Breast epithelium (tissue), 4 donors: ENCODE measurements around the gene VIT. TPM values are rescaled to one million over a fixed set of nuclear protein-coding genes. Genes with fewer than 3 reads are reported as not detected.

ENCODE experiments used
- DNase-seq, 2 donors: peaks; one replicate each; pipeline ENCODE4 v3.0.0-alpha.2; 2019; ENCODE audit warnings: low spot score in 2 of 2
- H3K27ac ChIP-seq, 2 donors: fragments of 200-600 bp; sonication (generic) in 1 of 2; one replicate each; pipeline ENCODE4 v1.5.1; 2016 to 2019; ENCODE audit warnings: mild to moderate bottlenecking in 1 of 2
- H3K27me3 ChIP-seq, 2 donors: fragments of 200-600 bp; sonication (generic) in 1 of 2; one replicate each; pipeline versions ENCODE4 v1.5.1 to v1.6.0; 2017 to 2019; ENCODE audit warnings: control low read depth in 1 of 2, mild to moderate bottlenecking in 1 of 2
- H3K36me3 ChIP-seq: fragments of 200-600 bp; one replicate; pipeline ENCODE4 v1.5.1; 2019
- H3K4me1 ChIP-seq, 2 donors: fragments of 200-600 bp; sonication (generic); one replicate each; pipeline ENCODE4 v1.5.1; 2016 to 2019; ENCODE audit warnings: control low read depth in 1 of 2
- H3K4me3 ChIP-seq, 3 donors: fragments of 200-600 bp; sonication (generic); 1 replicate in 2 of 3; 2 replicates in 1 of 3; pipeline ENCODE4 v1.5.1; 2016 to 2019; ENCODE audit warnings: mild to moderate bottlenecking in 3 of 3, moderate library complexity in 2 of 3
- H3K9me3 ChIP-seq, 2 donors: fragments of 200-600 bp; sonication (generic) in 1 of 2; one replicate each; pipeline ENCODE4 v1.5.1; 2016 to 2019; ENCODE audit warnings: control low read depth in 1 of 2
- POLR2A ChIP-seq: fragments of 450-650 bp; IDR thresholded peaks from one replicate; pipeline ENCODE4 v1.6.1; 2016; ENCODE audit warnings: antibody characterized with exemption, mild to moderate bottlenecking, moderate library complexity
- POLR2AphosphoS5 ChIP-seq, 3 donors: sonication (generic); formaldehyde crosslinking; IDR thresholded peaks; one replicate each; pipeline ENCODE4 v1.6.1; 2017; ENCODE audit warnings: antibody characterized with exemption in 3 of 3
- intact Hi-C: fragments of 100-400 bp; cut with DNase I; formaldehyde crosslinking; loops from one replicate; pipeline ENCODE4 v1.15.1; 2023; ENCODE audit warnings: low total_unique reads
- total RNA-seq, 3 donors: library from RNA; depleted of rRNA; stranded (reverse); fragments of >200 nt; gene quantifications; one replicate each; pipeline ENCODE4 v1.1.0, GENCODE V29; 2016
- TF ChIP-seq, protein P1 (sequence below), 3 donors: fragments of 450-650 bp; IDR thresholded peaks; one replicate each; pipeline ENCODE4 v1.5.1; 2016 to 2017; ENCODE audit warnings: antibody characterized with exemption in 3 of 3, mild to moderate bottlenecking in 3 of 3, moderate library complexity in 3 of 3

VIT gene
- total RNA-seq, 3 donors from 2014 or later = 7.9 to 136 (median 9.2) TPM

DNA sequence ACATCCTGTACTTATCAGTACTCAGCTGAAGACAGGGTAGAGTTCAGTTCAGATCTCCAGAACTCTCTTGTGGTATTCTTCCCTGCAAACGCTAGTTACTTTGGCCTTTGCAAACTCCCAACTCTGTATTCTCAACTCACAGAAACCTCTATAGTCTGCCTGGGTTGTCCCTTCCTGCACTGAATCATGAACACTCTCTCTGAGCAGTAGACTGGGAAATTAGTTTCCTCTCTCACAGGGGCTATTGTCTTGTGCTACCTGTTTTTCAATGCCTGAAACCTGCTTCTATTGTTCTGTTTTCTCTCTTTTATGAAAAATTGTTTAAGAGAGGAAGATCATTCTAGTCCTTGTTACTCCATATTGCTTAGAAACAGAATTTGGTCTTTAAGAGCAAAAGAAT is 134.7 kb downstream of the VIT start:
- Histone ChIP-seq H3K9me3 (no peaks in the 10 kb centered on the region), H3K4me3 (no peak overlapping the region), H3K27ac (no peak overlapping the region), H3K36me3 (no peaks in the 10 kb centered on the region), H3K27me3 (no peaks in the 10 kb centered on the region), H3K4me1 (no peaks in the 10 kb centered on the region)
- intact Hi-C loops = no loop called here
- TF ChIP-seq POLR2AphosphoS5 (IDR thresholded peaks at IDR 0.05) = no peak
- TF ChIP-seq, protein P1, sequence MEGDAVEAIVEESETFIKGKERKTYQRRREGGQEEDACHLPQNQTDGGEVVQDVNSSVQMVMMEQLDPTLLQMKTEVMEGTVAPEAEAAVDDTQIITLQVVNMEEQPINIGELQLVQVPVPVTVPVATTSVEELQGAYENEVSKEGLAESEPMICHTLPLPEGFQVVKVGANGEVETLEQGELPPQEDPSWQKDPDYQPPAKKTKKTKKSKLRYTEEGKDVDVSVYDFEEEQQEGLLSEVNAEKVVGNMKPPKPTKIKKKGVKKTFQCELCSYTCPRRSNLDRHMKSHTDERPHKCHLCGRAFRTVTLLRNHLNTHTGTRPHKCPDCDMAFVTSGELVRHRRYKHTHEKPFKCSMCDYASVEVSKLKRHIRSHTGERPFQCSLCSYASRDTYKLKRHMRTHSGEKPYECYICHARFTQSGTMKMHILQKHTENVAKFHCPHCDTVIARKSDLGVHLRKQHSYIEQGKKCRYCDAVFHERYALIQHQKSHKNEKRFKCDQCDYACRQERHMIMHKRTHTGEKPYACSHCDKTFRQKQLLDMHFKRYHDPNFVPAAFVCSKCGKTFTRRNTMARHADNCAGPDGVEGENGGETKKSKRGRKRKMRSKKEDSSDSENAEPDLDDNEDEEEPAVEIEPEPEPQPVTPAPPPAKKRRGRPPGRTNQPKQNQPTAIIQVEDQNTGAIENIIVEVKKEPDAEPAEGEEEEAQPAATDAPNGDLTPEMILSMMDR (IDR thresholded peaks at IDR 0.05) = no peak
- no peak for TF ChIP-seq POLR2A
- no peak for DNase-seq

DNA sequence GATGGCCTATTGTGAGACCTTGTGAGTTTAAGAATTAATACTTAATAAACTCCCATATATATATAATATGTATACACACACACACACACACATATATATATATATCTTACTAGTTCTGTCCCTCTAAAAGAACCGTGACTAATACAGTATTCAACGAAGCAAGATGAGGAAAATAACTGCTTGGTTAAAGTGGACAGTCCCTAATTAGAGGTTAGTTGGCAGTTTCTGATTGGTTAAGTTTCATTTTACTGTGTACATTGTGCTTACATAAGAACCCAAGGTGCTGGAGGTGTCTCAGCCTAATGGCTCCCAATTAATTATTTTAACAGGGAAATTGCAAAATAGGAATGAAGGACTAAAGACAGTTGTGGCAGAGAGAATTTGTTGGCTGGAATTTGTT is 137.7 kb downstream of the VIT start:
- no peak overlapping the region for H3K27ac ChIP-seq
- no peaks in the 10 kb centered on the region for H3K4me1 ChIP-seq
- TF ChIP-seq POLR2A (no peak), POLR2AphosphoS5 (IDR thresholded peaks at IDR 0.05) (no peak)
- TF ChIP-seq, protein P1 (IDR thresholded peaks at IDR 0.05) = no peak
- H3K9me3 ChIP-seq = no peaks in the 10 kb centered on the region
- no peaks in the 10 kb centered on the region for H3K27me3 ChIP-seq
- H3K4me3 ChIP-seq = no peak overlapping the region
- intact Hi-C loops = no loop called here
- no peak for DNase-seq
- no peaks in the 10 kb centered on the region for H3K36me3 ChIP-seq

DNA sequence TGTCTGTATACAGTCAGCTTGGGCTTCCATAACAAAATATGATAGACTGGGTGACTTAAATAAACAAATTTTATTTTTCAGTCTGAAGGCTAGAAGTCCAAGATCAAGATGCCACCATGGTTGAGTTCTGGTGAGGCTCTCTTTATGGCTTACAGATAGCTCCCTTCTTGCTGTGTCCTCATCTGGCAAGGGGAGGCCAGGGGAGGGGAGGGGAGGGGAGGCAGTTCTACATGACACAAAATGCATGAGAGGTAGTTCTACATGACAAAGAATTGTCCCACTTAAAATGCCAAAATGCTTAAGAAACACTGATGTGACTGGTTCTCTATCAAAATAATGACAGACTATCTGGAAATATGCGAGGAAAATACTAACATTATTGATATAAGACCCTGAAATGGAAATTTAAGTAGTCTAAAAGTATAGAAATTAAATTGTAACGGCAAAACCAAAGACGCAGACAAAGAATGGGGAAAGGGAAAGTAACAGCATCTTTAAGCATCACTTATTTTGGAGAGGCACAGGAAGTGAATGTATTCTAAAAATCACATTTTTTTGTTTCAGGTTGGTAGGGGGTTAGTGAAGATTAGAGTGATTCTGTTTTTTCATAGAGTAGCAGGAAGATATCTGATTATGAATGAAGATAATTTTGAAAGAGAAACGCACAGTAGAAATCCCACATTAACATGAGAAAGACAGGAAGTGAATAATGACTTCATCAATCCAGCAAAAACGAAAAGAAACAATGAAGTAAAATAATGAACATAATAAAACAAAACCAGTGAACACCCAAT is 138.4 kb downstream of the VIT start:
- no peaks in the 10 kb centered on the region for H3K36me3 ChIP-seq
- H3K27me3 ChIP-seq = no peaks in the 10 kb centered on the region
- intact Hi-C loops = no loop called here
- TF ChIP-seq POLR2AphosphoS5 (IDR thresholded peaks at IDR 0.05) (no peak), POLR2A (no peak)
- TF ChIP-seq, protein P1 (IDR thresholded peaks at IDR 0.05) = no peak
- DNase-seq = no peak
- no peak overlapping the region for H3K4me3 ChIP-seq
- no peaks in the 10 kb centered on the region for H3K4me1 ChIP-seq
- H3K9me3 ChIP-seq = no peaks in the 10 kb centered on the region
- no peak overlapping the region for H3K27ac ChIP-seq

DNA sequence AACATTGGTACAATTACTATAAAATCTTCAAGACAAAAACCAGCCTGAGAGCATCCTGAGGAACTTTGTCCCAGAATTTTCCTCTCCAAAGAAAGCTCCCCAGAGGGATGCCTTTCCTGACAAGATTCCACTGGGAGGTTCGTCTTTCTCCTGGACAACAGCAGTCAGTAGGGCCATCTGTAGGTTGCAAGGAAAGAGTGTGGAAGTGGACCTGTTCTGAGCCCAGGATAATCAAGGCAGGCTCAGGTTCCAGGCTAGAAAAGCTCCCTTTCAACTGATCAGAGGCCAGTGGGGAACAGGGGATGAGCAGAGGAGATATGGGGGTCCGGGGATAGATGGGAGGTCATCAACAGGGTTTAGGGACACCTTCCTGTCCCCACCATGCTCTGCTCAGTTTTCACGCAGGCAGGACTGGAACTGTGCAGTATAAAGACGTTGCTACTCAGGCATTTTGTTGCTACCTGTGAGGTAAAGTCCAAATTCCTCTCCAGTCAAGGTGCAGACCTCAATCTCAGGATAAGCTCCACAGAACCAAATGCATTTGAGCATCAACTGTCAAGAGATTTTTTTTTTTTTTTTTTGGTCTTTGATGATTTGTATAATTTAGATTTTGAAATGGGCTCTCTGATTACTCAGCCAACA is 143.6 kb downstream of the VIT start:
- H3K27me3 ChIP-seq = no peaks in the 10 kb centered on the region
- no peak overlapping the region for H3K4me3 ChIP-seq
- H3K9me3 ChIP-seq = no peaks in the 10 kb centered on the region
- no peak for TF ChIP-seq POLR2A
- TF ChIP-seq, protein P1 (IDR thresholded peaks at IDR 0.05) = no peak
- TF ChIP-seq POLR2AphosphoS5 (IDR thresholded peaks at IDR 0.05) = no peak
- no peaks in the 10 kb centered on the region for H3K4me1 ChIP-seq
- intact Hi-C loops = no loop called here
- H3K36me3 ChIP-seq = no peaks in the 10 kb centered on the region
- H3K27ac ChIP-seq = no peak overlapping the region
- DNase-seq = no peak

DNA sequence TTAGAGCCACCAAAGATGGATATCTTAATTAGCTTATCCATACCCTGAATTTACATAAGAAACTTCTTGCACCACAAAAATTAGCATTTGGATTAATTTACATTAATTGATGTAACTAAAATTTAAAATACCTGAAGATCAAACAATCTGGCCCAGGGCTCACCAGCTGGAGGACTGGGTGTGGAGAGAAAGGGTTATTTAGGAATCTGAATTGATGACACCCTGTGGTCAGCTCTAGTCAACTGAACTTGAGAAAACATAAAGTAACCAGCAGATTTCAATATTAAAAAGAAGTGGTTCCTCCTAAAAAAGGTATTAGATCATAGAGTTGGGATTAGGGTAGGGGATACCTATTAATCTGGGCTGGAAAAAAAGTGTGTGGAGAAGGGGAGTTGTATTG is 147.3 kb downstream of the VIT start:
- intact Hi-C loops = no loop called here

More for the DNA sequence above, 147.3 kb downstream of the VIT start:
- H3K27me3 ChIP-seq = no peaks in the 10 kb centered on the region
- no peak overlapping the region for H3K4me3 ChIP-seq
- H3K9me3 ChIP-seq = no peaks in the 10 kb centered on the region
- H3K4me1 ChIP-seq = no peaks in the 10 kb centered on the region
- H3K36me3 ChIP-seq = no peaks in the 10 kb centered on the region
- DNase-seq = no peak
- TF ChIP-seq, protein P1 (IDR thresholded peaks at IDR 0.05) = no peak
- no peak for TF ChIP-seq POLR2A
- no peak for TF ChIP-seq POLR2AphosphoS5 (IDR thresholded peaks at IDR 0.05)
- H3K27ac ChIP-seq = no peak overlapping the region
